HL-60 (cell line): Measurements from ENCODE around the gene CDH23.

Source experiments
- DNase-seq, 2 experiments: peaks; one replicate each; pipeline ENCODE4 v3.0.0-alpha.2; 2010 to 2020; ENCODE audit warnings: low read depth in 1 of 2, low spot score in 1 of 2
- H3K27ac ChIP-seq: fragments of 250-450 bp; sonication (Bioruptor Pico); replicated peaks from 2 replicates; pipeline ENCODE4 v1.5.1; 2020; ENCODE audit warnings: mild to moderate bottlenecking, moderate library complexity
- H3K27me3 ChIP-seq: fragments of 250-450 bp; sonication (Bioruptor Pico); 2 replicates; pipeline ENCODE4 v1.5.1; 2021; ENCODE audit warnings: mild to moderate bottlenecking, moderate library complexity; ENCODE audit not compliant: insufficient read depth, poor library complexity, severe bottlenecking
- H3K4me3 ChIP-seq: replicated peaks from 2 replicates; pipeline ENCODE4 v1.5.1; 2011; ENCODE audit warnings: mild to moderate bottlenecking, control low read depth, low read length; ENCODE audit not compliant: insufficient read depth
- GABPA ChIP-seq: IDR thresholded peaks from 2 replicates; pipeline ENCODE4 v1.6.1; 2012; ENCODE audit warnings: low read depth
- POLR2AphosphoS5 ChIP-seq: IDR thresholded peaks from 2 replicates; pipeline ENCODE4 v1.6.1; 2012; ENCODE audit warnings: low read depth
- SPI1 ChIP-seq: IDR thresholded peaks from 2 replicates; pipeline ENCODE4 v1.6.1; 2012; ENCODE audit warnings: low read depth, mild to moderate bottlenecking, borderline replicate concordance
- TF ChIP-seq, protein P1 (sequence below): IDR thresholded peaks from one replicate; pipeline ENCODE4 v1.5.1; 2011; ENCODE audit warnings: low read length, control low read depth, inconsistent platforms; ENCODE audit not compliant: insufficient read depth
- TF ChIP-seq, protein P2 (sequence below): IDR thresholded peaks from 2 replicates; pipeline ENCODE4 v1.6.1; 2012; ENCODE audit warnings: low read depth; ENCODE audit not compliant: insufficient replicate concordance

CDH23 gene

DNA sequence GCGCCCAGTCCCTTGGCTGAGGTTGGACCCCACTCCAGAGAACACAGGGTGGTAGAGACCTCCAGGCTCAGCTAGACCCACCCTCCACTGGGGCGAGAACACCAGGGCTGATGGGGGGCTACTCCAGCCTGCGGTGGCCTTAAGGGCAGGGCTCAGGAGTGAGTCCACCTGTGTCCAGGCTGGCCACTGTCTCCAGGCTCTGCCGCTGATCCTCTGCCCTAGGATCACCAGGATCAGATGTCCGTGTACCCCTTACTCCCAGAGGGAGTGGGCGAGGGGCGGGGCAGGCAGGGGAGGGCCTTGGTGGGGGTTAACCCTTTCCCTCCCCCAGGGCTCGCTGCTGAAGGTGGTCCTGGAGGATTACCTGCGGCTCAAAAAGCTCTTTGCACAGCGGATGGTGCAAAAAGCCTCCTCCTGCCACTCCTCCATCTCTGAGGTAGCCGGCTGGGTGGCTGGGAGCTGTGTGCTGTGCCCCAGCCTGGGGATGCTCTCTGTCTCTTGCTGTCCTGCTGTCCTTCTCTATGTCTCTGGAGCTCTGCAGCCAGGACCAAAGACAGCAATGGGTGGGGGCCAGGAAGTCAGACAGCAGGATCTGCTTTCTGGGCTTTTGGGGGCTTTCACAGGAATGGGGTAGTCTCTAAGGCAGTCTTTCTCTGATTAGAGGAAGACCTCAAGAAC is 416.3 kb downstream of the CDH23 start:
- TF ChIP-seq POLR2AphosphoS5 (no peak), GABPA (no peak), SPI1 (no peak)
- TF ChIP-seq, protein P1, sequence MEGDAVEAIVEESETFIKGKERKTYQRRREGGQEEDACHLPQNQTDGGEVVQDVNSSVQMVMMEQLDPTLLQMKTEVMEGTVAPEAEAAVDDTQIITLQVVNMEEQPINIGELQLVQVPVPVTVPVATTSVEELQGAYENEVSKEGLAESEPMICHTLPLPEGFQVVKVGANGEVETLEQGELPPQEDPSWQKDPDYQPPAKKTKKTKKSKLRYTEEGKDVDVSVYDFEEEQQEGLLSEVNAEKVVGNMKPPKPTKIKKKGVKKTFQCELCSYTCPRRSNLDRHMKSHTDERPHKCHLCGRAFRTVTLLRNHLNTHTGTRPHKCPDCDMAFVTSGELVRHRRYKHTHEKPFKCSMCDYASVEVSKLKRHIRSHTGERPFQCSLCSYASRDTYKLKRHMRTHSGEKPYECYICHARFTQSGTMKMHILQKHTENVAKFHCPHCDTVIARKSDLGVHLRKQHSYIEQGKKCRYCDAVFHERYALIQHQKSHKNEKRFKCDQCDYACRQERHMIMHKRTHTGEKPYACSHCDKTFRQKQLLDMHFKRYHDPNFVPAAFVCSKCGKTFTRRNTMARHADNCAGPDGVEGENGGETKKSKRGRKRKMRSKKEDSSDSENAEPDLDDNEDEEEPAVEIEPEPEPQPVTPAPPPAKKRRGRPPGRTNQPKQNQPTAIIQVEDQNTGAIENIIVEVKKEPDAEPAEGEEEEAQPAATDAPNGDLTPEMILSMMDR, result no peak
- TF ChIP-seq, protein P2, sequence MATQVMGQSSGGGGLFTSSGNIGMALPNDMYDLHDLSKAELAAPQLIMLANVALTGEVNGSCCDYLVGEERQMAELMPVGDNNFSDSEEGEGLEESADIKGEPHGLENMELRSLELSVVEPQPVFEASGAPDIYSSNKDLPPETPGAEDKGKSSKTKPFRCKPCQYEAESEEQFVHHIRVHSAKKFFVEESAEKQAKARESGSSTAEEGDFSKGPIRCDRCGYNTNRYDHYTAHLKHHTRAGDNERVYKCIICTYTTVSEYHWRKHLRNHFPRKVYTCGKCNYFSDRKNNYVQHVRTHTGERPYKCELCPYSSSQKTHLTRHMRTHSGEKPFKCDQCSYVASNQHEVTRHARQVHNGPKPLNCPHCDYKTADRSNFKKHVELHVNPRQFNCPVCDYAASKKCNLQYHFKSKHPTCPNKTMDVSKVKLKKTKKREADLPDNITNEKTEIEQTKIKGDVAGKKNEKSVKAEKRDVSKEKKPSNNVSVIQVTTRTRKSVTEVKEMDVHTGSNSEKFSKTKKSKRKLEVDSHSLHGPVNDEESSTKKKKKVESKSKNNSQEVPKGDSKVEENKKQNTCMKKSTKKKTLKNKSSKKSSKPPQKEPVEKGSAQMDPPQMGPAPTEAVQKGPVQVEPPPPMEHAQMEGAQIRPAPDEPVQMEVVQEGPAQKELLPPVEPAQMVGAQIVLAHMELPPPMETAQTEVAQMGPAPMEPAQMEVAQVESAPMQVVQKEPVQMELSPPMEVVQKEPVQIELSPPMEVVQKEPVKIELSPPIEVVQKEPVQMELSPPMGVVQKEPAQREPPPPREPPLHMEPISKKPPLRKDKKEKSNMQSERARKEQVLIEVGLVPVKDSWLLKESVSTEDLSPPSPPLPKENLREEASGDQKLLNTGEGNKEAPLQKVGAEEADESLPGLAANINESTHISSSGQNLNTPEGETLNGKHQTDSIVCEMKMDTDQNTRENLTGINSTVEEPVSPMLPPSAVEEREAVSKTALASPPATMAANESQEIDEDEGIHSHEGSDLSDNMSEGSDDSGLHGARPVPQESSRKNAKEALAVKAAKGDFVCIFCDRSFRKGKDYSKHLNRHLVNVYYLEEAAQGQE, result no peak
- H3K27ac ChIP-seq, result no peak overlapping the region
- H3K27me3 ChIP-seq, result no peaks in the 10 kb centered on the region
- H3K4me3 ChIP-seq, result no peak overlapping the region
- no peak for DNase-seq

DNA sequence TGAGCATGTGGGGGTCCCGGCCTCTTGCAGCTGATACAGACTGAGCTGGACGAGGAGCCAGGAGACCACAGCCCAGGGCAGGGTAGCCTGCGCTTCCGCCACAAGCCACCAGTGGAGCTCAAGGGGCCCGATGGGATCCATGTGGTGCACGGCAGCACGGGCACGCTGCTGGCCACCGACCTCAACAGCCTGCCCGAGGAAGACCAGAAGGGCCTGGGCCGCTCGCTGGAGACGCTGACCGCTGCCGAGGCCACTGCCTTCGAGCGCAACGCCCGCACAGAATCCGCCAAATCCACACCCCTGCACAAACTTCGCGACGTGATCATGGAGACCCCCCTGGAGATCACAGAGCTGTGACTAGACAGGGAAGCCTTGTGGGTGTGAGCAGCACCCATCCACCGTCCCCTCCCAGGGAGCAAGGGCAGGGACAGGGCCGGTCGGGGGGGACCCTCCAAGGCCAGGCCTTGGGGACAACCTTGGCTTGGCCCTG is 418.2 kb downstream of the CDH23 start:
- Histone ChIP-seq H3K4me3 (no peak overlapping the region), H3K27ac (no peak overlapping the region), H3K27me3 (no peaks in the 10 kb centered on the region)
- no peak for DNase-seq
- TF ChIP-seq POLR2AphosphoS5, result no peak
- TF ChIP-seq, protein P1, result no peak

DNA sequence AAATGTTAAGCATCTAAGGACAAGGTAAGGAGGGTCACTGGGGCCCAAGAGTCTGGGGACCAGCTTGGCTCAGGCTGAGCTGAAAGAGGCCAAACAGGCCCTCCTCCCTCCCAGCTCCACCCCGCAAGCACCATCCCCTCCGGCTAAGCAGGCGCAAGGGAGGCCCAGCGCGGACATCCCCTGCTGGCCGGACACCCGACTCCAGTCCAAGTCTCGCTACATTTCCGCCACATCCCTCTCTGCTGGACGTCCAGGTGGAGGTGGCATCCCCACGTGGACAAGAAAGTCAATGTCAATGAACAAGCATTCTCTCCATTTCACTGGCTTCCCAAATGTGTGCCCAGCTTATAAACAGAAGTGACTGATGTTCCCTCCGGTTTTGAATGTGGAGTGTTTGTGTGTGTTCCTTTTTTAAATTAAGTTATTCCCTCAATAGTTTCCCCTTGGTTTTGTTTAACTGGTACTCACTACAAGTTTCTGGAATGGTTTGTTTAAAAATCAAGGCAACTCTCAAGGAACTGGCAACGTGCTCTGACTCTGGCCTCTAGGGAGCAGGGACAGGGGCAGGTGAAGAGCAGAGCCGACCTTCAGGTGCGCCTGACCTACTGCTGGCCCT is 418.9 kb downstream of the CDH23 start:
- DNase-seq, result no peak

More for the DNA sequence above, 418.9 kb downstream of the CDH23 start:
- Histone ChIP-seq H3K4me3 (no peak overlapping the region), H3K27me3 (no peaks in the 10 kb centered on the region), H3K27ac (no peak overlapping the region)
- TF ChIP-seq SPI1, result no peak
- no peak for TF ChIP-seq GABPA
- TF ChIP-seq, protein P1, result no peak
- TF ChIP-seq, protein P2, result no peak
- TF ChIP-seq POLR2AphosphoS5, result no peak
